GM18951 (cell line): ENCODE data around the gene TBC1D16.

ENCODE experiments used
- POLR2A ChIP-seq: IDR thresholded peaks from 4 replicates; pipeline ENCODE4 v1.6.1; 2011; ENCODE audit warnings: mild to moderate bottlenecking; ENCODE audit not compliant: insufficient read length, insufficient read depth; ENCODE audit errors: extremely low read depth
- in situ Hi-C: fragments of 300-500 bp; cut with MboI; formaldehyde crosslinking; loops from one replicate; pipeline ENCODE4 v1.12.0; 2022; ENCODE audit warnings: low sequenced_read_pairs, mixed read lengths, inconsistent platforms; ENCODE audit not compliant: unreplicated experiment

Gene TBC1D16

GRCh38 chr17:79966681-79967080 lies 69.0 kb downstream of the TBC1D16 start:
- in situ Hi-C loops: loop anchor here (25.0 kb wide), 1 partner anchor 179 kb away; the partner anchor contains the start of genes CBX2 and CBX8
- no peak for TF ChIP-seq POLR2A

DNA sequence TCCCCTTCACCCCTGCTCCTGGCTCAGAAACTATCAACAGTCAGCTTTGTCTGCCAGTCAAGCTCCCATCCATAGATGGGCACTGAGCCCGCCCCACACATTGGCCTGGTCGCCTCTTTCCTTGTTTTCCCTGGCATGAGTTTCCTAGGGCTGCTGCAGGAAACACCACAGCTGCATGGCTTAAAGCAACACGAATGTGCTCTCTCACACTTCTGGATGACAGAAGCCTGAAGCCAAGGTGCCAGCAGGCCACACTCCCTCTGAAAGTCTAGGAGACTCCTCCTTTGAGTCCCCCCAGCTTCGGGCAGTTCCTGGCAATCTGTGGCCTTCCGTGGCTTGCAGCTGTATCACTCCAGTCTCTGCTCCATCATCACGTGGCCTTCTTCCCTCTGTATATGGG lies 69.9 kb downstream of the TBC1D16 start:
- in situ Hi-C loops: loop anchor here (25.0 kb wide), 1 partner anchor 179 kb away; the partner anchor contains the start of genes CBX2 and CBX8
- TF ChIP-seq POLR2A: no peak

GRCh38 chr17:79962467-79962866 lies 73.2 kb downstream of the TBC1D16 start:
- in situ Hi-C loops: loop anchor here (25.0 kb wide), 1 partner anchor 175 kb away; the partner anchor contains the start of genes CBX2 and CBX8

GRCh38 chr17:79961567-79961966 lies 74.1 kb downstream of the TBC1D16 start:
- in situ Hi-C loops: loop anchor here (25.0 kb wide), 1 partner anchor 174 kb away; the partner anchor contains the start of genes CBX2 and CBX8

DNA sequence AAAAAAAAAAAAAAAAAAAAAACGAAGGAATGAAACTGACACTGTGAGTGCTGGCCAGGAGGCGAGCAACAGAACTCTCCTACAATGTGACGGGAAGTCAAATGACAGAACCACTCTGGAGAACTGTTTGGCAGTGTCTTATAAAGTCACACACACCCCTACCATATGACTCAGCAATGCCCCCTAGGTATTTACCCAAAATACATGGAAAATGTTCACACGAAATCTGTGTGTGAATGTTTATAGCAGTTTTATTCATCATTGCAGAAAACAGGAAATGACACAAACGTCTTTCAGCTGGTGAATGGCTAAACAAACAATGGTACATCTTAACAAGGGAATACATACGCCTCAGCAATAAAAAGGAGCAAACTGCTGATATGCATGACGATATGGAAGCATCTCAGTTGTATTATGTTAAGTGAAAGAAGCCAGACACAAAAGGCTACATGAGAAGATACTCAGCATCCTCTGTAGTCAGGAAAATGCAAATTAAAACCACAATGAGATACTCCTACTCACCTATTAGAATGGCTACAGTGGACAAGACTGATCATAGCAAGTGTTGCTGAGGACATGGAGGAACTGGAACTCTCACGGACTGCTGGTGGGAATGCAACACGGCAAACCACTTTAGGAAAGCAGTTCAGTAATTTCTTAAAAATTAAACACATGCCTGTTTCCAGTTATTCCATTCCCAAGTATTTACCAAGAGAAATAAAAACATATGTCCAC lies 74.7 kb downstream of the TBC1D16 start:
- no peak for TF ChIP-seq POLR2A
- in situ Hi-C loops: loop anchor here (25.0 kb wide), 1 partner anchor 174 kb away; the partner anchor contains the start of genes CBX2 and CBX8

DNA sequence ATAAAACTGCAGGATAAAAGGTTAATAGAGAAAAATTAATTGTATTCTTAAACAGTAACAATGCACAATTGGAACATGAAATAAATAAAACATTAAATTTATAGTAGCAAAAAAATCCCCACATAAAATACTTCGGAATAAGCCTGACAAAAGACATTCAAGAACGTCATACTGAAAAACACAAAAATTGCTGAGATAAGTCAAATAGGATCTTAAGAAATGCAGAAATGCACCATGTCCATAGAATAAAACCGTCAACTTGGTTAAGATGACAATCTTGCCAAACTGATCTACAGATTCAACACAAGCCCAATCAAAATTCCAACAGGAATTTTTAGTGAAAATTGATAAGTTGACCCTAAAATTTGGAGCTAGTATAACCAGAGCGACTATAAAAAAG lies 76.6 kb downstream of the TBC1D16 start:
- in situ Hi-C loops: loop anchor here (25.0 kb wide), 1 partner anchor 172 kb away; the partner anchor contains the start of genes CBX2 and CBX8
- TF ChIP-seq POLR2A: no peak

- no peak for TF ChIP-seq POLR2A
- in situ Hi-C loops: loop anchor here (25.0 kb wide), 1 partner anchor 170 kb away; the partner anchor contains the start of genes CBX2 and CBX8
Observed at GRCh38 chr17:79956853-79957252, 78.8 kb downstream of the TBC1D16 start.

- in situ Hi-C loops: loop anchor here (25.0 kb wide), 1 partner anchor 169 kb away; the partner anchor contains the start of genes CBX2 and CBX8
Observed at GRCh38 chr17:79956441-79956735, 79.3 kb downstream of the TBC1D16 start.

GRCh38 chr17:79955691-79956440 lies 79.8 kb downstream of the TBC1D16 start:
- TF ChIP-seq POLR2A: no peak
- in situ Hi-C loops: loop anchor here (25.0 kb wide), 1 partner anchor 169 kb away; the partner anchor contains the start of genes CBX2 and CBX8

- TF ChIP-seq POLR2A: no peak
- in situ Hi-C loops: loop anchor here (25.0 kb wide), 1 partner anchor 168 kb away; the partner anchor contains the start of genes CBX2 and CBX8
Observed at GRCh38 chr17:79955167-79955549, 80.5 kb downstream of the TBC1D16 start.

DNA sequence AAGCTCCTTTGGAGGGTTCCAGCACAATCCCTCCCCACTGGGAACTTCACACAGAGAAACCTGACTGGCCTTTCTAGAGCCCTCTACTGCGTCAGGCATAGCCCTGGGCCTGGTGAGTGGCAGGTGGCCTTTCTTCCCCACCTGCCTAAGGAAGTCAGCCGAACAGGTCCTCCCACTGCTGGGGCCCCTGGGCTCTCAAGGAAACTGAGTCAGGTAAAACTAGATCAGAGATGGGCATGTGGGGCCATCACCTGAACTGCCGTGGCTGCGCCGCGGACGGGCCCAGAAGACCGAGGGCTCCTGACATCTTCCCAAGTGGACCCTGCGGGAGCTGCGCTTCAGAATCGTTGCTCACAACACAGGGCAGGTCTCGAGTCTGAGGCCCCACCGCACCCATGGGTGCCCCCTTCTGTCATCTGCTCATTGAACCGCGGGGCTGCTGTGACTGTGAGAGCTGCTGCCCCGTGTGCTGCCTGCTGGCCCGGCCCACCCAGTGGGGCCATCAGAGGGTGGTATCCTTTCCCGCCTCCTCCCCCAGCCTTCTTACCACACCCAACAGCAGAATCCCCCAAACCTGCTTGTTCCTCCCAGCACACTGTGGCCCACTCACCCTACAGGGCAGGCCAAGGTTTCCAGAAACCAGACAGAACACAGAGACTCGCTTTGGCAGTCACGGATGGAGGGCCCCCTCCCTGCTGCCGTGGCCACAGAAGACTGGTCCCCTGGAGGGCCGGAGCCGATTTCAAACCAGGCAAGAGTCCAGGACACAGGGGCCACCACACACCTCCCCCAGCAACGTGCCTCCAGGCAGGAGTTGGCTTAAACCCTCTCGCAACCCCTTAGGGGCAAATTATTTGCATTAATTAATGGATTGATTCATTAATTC lies 81.1 kb downstream of the TBC1D16 start:
- TF ChIP-seq POLR2A: no peak
- in situ Hi-C loops: loop anchor here (25.0 kb wide), 1 partner anchor 167 kb away; the partner anchor contains the start of genes CBX2 and CBX8

DNA sequence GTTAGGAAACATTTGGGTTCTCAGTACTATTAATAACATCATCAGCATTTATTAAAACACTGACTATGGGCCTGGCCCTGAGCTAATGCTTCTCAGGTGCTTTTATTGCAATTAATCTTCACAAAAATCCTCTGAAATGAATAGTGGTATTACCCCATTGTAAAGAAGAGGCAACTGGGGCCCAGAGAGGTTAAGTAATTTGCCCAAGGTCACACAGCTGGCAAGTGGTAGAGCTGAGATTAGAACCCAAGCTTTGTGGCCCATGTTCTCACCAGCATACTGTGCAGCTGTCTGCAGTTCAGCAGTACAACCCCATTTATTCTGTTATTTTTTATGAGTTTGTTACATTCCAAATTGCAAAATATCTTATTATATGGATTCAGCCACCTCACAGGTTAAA lies 82.3 kb downstream of the TBC1D16 start:
- in situ Hi-C loops: loop anchor here (25.0 kb wide), 1 partner anchor 166 kb away; the partner anchor contains the start of genes CBX2 and CBX8

DNA sequence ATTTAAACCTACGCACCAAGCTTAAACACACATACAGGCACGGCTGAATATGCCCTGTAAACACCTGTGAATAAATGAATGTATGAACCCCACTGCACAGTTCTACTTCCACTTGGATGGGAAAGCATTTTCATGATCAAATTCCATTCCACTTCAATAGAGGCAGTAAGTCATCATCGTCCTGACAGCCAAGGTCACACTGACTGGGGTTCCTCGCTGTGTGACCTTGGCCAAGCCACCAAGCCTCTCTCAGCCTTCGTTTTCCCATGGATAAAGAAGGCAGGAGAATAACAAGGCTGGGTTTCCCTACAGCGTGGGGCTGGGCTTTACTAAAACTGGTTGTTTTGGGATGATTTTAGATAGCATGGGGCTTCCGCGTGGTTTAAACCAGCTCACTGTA lies 82.8 kb downstream of the TBC1D16 start:
- no peak for TF ChIP-seq POLR2A
- in situ Hi-C loops: loop anchor here (25.0 kb wide), 1 partner anchor 166 kb away; the partner anchor contains the start of genes CBX2 and CBX8

More for the DNA sequence above, 82.3 kb downstream of the TBC1D16 start:
- no peak for TF ChIP-seq POLR2A
